Measurements from ENCODE around the gene ISG20. TPM values are rescaled to one million over a fixed set of nuclear protein-coding genes. Genes with fewer than 3 reads are reported as not detected.
"Not testable (repeated sequence)": the region's sequence is repeated elsewhere in the genome, so short reads cannot be mapped to it uniquely, and the experiment has no call there.

The ISG20 gene
- total RNA-seq, 1 donor from 2014 or later = 3.4 TPM

DNA sequence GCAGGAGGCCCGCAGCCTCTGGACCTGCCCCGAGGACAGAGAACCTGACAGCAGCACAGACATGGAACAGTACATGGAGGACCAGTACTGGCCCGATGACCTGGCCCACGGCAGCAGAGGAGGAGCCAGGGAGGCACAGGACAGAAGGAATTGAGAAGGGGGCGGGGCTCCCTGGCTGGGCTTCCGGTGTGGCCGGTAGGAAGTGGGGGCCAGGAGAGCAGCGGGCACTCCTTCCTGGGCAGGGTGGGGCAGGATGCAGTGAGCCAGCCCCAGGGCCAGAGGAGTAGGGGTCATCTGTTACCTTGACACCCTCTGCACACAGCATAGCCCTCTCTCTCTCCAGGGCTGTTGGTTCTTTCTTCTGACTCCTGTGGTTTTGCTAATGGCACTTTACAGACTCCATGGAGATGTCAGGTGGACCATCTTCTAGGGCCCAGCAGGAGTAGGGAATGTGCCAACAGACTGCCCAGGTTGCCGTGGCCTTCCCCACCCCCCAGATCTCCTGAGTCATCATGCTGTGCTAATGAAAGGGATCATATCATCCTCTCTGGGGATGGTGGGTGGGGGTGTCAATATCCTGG is 8.6 kb upstream of the ISG20 start:
- no peak for DNase-seq (ENCODE audit: low spot score in 2 of 2, unreplicated experiment in 2 of 2)
- no peaks in the 10 kb centered on the region for H3K9me3 Mint-ChIP-seq
- TF ChIP-seq, protein P1, sequence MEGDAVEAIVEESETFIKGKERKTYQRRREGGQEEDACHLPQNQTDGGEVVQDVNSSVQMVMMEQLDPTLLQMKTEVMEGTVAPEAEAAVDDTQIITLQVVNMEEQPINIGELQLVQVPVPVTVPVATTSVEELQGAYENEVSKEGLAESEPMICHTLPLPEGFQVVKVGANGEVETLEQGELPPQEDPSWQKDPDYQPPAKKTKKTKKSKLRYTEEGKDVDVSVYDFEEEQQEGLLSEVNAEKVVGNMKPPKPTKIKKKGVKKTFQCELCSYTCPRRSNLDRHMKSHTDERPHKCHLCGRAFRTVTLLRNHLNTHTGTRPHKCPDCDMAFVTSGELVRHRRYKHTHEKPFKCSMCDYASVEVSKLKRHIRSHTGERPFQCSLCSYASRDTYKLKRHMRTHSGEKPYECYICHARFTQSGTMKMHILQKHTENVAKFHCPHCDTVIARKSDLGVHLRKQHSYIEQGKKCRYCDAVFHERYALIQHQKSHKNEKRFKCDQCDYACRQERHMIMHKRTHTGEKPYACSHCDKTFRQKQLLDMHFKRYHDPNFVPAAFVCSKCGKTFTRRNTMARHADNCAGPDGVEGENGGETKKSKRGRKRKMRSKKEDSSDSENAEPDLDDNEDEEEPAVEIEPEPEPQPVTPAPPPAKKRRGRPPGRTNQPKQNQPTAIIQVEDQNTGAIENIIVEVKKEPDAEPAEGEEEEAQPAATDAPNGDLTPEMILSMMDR (IDR thresholded peaks at IDR 0.05; ENCODE audit: unreplicated experiment) = no peak
- no peaks in the 10 kb centered on the region for H3K27me3 Mint-ChIP-seq (ENCODE audit: low read depth)
- H3K4me3 Mint-ChIP-seq = no peak overlapping the region
- peaks cover 2% of the 10 kb centered on the region for H3K4me1 Mint-ChIP-seq
- H3K36me3 Mint-ChIP-seq = peaks cover 24% of the 10 kb centered on the region
- no peak overlapping the region for H3K27ac Mint-ChIP-seq

DNA sequence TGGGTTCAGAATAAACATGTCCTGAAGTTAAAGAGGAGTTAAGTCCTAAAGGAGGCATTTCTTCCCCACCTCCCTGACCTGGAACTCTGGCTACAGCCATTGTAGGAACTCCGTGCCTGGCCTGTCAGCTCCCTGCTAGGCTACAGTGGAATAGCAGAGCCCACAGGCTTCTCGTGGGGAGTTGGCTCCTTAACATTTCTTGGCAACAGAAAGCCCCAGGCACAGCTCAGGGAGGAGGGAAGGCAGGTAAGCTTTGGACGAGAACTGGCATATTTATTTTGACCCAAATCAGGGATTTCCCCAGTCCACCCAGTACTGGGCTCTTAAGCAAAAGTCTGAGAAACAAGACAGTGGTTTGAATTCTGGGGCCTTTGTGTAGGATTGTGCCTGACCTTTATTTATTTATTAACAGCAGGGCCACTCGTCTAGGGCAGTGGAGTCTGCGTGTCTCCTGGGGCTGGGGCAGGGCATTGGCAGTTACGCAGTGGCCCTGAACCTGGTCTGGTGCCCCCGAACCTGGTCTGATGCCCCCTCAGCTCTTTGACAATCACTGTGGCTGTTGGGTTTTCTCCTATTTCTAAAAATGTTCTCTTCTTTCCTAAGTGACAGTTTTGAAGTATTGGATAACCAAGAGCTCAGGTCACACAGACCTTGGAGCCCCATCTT is 7.9 kb upstream of the ISG20 start:
- H3K27ac Mint-ChIP-seq = no peak overlapping the region
- peaks cover 24% of the 10 kb centered on the region for H3K36me3 Mint-ChIP-seq
- TF ChIP-seq, protein P1 (IDR thresholded peaks at IDR 0.05; ENCODE audit: unreplicated experiment) = no peak
- DNase-seq (ENCODE audit: low spot score in 2 of 2, unreplicated experiment in 2 of 2) = no peak
- no peaks in the 10 kb centered on the region for H3K4me1 Mint-ChIP-seq
- H3K9me3 Mint-ChIP-seq = no peaks in the 10 kb centered on the region
- no peaks in the 10 kb centered on the region for H3K27me3 Mint-ChIP-seq (ENCODE audit: low read depth)
- H3K4me3 Mint-ChIP-seq = no peak overlapping the region

DNA sequence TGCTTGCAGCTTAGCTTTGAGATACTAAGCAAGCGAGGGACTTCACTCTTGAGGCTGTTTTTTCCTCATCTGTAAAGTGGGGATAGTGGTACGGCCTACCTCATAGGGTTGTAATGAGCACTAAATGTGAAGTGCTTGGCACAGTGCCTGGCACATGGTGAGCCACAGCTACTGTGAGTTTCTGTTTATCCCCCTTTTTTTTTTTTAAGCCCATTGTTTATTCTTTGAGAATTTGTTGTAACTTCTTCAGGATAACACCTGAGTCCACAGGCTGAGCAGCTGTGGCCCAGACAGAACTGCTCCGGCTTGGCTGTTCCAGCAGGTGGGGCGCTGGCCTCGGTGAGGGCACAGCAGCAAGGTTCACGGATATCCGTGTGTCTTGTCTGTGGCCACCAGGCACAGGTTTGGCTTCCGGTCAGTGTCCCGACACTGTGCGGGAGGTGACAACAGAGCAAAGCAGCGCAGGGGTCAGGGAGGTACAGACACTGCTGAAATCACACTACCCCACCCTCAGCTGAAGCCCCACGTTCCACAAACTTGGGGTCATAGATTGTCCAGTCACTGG is 7.3 kb upstream of the ISG20 start:
- H3K36me3 Mint-ChIP-seq = peaks cover 24% of the 10 kb centered on the region
- no peaks in the 10 kb centered on the region for H3K4me1 Mint-ChIP-seq
- no peaks in the 10 kb centered on the region for H3K27me3 Mint-ChIP-seq (ENCODE audit: low read depth)
- DNase-seq (ENCODE audit: low spot score in 2 of 2, unreplicated experiment in 2 of 2) = no peak
- H3K4me3 Mint-ChIP-seq = no peak overlapping the region
- TF ChIP-seq, protein P1 (IDR thresholded peaks at IDR 0.05; ENCODE audit: unreplicated experiment) = no peak
- H3K27ac Mint-ChIP-seq = no peak overlapping the region
- no peaks in the 10 kb centered on the region for H3K9me3 Mint-ChIP-seq

DNA sequence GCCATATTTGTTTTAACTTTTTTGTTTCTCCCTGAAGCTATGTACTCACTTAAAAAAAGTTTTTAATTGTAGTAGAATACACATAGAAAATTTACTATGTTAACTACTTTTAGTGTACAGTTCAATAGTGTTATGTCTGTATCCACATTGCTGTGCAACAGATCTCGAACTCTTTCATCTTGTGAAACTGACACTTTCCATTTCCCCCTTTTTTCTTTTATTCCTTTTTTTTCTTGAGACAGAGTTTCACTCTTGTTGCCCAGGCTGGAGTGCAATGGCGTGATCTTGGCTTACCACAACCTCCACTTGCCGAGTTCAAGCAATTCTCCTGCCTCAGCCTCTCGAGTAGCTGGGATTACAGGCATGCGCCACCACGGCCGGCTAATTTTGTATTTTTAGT is 6.0 kb upstream of the ISG20 start:
- peaks cover 24% of the 10 kb centered on the region for H3K36me3 Mint-ChIP-seq
- not testable (repeated sequence) for DNase-seq (ENCODE audit: low spot score in 2 of 2, unreplicated experiment in 2 of 2); H3K4me3 Mint-ChIP-seq; H3K9me3 Mint-ChIP-seq; H3K27me3 Mint-ChIP-seq (ENCODE audit: low read depth); H3K4me1 Mint-ChIP-seq; H3K27ac Mint-ChIP-seq

DNA sequence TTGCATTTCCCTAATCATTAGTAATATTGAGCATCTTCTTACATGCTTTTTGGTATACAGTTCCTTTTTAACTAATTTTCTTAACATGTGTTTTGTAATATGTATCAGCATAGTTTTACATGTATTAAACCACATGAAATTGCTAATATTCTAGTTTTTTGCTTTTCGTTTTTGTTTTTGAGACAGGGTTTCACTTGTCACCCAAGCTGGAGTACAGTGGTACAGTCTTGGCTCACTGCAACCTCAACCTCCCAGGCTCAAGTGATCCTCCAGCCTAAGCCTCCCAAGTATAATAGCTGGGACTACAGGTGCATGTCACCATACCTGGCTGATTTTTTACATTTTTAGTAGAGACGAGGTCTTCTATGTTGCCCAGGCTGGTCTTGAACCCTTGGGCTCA is 4.4 kb upstream of the ISG20 start:
- H3K4me1 Mint-ChIP-seq = peaks cover 6% of the 10 kb centered on the region
- H3K27ac Mint-ChIP-seq = no peak overlapping the region
- peaks cover 24% of the 10 kb centered on the region for H3K36me3 Mint-ChIP-seq
- TF ChIP-seq, protein P1 (IDR thresholded peaks at IDR 0.05; ENCODE audit: unreplicated experiment) = no peak
- DNase-seq (ENCODE audit: low spot score in 2 of 2, unreplicated experiment in 2 of 2) = no peak
- no peaks in the 10 kb centered on the region for H3K27me3 Mint-ChIP-seq (ENCODE audit: low read depth)
- no peaks in the 10 kb centered on the region for H3K9me3 Mint-ChIP-seq
- no peak overlapping the region for H3K4me3 Mint-ChIP-seq

DNA sequence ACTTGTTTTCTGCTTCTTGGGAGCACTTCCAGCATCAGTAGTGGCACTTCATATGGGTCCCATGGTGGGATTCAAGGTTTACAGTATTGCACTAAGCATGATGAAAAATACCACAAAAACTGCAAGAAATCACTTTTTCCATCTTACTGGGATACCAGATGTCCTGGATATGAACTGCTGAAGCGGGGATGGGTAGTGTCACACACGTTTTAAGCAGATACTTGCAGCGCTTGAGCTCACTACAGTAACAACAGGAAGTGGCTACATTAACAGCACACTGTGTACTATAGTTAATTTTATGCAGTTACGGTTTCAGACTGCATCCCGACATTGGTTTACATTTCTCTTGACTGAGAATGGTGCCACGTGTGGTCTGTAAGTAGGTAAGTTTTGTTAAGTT is 3.5 kb upstream of the ISG20 start:
- TF ChIP-seq, protein P1 (IDR thresholded peaks at IDR 0.05; ENCODE audit: unreplicated experiment) = no peak
- Mint-ChIP-seq H3K4me3 (no peak overlapping the region), H3K9me3 (no peaks in the 10 kb centered on the region), H3K4me1 (peaks cover 6% of the 10 kb centered on the region), H3K27me3 (ENCODE audit: low read depth) (no peaks in the 10 kb centered on the region), H3K27ac (no peak overlapping the region), H3K36me3 (peaks cover 17% of the 10 kb centered on the region)
- no peak for DNase-seq (ENCODE audit: low spot score in 2 of 2, unreplicated experiment in 2 of 2)

Data from mesothelial cell of epicardium (in vitro differentiated cells).